ENCODE results near the gene PTPN9.

The PTPN9 gene

GRCh38 chr15:75425966-75426500 lies 153.1 kb downstream of the PTPN9 start:
- no peak for TF ChIP-seq ESRRG (CRISPR knock-in tag; IDR thresholded peaks at IDR 0.05)
- no peak for TF ChIP-seq PPARA (CRISPR knock-in tag; IDR thresholded peaks at IDR 0.05; ENCODE audit: borderline replicate concordance)
- TF ChIP-seq TOX (CRISPR knock-in tag; IDR thresholded peaks at IDR 0.05; ENCODE audit: borderline replicate concordance) = no peak
- TF ChIP-seq, protein P1, sequence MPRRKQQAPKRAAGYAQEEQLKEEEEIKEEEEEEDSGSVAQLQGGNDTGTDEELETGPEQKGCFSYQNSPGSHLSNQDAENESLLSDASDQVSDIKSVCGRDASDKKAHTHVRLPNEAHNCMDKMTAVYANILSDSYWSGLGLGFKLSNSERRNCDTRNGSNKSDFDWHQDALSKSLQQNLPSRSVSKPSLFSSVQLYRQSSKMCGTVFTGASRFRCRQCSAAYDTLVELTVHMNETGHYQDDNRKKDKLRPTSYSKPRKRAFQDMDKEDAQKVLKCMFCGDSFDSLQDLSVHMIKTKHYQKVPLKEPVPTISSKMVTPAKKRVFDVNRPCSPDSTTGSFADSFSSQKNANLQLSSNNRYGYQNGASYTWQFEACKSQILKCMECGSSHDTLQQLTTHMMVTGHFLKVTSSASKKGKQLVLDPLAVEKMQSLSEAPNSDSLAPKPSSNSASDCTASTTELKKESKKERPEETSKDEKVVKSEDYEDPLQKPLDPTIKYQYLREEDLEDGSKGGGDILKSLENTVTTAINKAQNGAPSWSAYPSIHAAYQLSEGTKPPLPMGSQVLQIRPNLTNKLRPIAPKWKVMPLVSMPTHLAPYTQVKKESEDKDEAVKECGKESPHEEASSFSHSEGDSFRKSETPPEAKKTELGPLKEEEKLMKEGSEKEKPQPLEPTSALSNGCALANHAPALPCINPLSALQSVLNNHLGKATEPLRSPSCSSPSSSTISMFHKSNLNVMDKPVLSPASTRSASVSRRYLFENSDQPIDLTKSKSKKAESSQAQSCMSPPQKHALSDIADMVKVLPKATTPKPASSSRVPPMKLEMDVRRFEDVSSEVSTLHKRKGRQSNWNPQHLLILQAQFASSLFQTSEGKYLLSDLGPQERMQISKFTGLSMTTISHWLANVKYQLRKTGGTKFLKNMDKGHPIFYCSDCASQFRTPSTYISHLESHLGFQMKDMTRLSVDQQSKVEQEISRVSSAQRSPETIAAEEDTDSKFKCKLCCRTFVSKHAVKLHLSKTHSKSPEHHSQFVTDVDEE (CRISPR knock-in tag; IDR thresholded peaks at IDR 0.05) = no peak
- no peak for TF ChIP-seq ISL1 (CRISPR knock-in tag; IDR thresholded peaks at IDR 0.05)
- ATAC-seq = no peak

GRCh38 chr15:75422554-75422953 lies 156.6 kb downstream of the PTPN9 start:
- TF ChIP-seq RARB (CRISPR knock-in tag; IDR thresholded peaks at IDR 0.05) = no peak
- no peak for ATAC-seq

DNA sequence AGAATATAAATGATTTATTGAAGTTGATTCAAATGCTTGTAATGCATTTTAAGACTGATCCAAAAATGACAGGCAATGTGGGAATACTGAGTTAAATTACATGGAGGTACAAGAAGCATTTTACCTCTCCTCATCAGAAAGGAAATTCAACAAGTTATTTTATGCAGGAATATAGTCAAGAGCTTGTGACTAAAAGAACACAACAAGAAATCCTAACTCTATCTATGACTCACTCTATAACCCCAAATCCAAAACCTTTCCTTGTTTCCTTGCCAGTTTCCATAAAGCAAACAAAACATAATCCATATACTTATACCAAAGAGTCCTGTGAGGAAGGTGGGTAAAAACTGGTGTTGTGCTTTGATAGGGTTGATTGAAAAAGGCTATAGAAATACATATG lies 158.4 kb downstream of the PTPN9 start:
- no peak for ATAC-seq
- TF ChIP-seq CSRNP3 (CRISPR knock-in tag; IDR thresholded peaks at IDR 0.05) (no peak), ZFP30 (CRISPR knock-in tag; IDR thresholded peaks at IDR 0.05) (no peak), PPARA (CRISPR knock-in tag; IDR thresholded peaks at IDR 0.05; ENCODE audit: borderline replicate concordance) (no peak), TOX (CRISPR knock-in tag; IDR thresholded peaks at IDR 0.05; ENCODE audit: borderline replicate concordance) (no peak), CSDC2 (CRISPR knock-in tag; IDR thresholded peaks at IDR 0.05) (no peak), GLIS3 (CRISPR knock-in tag; IDR thresholded peaks at IDR 0.05) (no peak), SNAI2 (CRISPR knock-in tag; IDR thresholded peaks at IDR 0.05) (no peak), CREB5 (CRISPR knock-in tag; IDR thresholded peaks at IDR 0.05; ENCODE audit: low read depth) (no peak), ISL1 (CRISPR knock-in tag; IDR thresholded peaks at IDR 0.05) (no peak), PATZ1 (CRISPR knock-in tag; IDR thresholded peaks at IDR 0.05; ENCODE audit: borderline replicate concordance) (no peak), ZFP3 (CRISPR knock-in tag; IDR thresholded peaks at IDR 0.05) (no peak), ARNTL (CRISPR knock-in tag; IDR thresholded peaks at IDR 0.05; ENCODE audit: borderline replicate concordance, low read depth) (no peak), BACH2 (CRISPR knock-in tag; IDR thresholded peaks at IDR 0.05; ENCODE audit: borderline replicate concordance) (no peak), ZNF565 (CRISPR knock-in tag; conservative IDR thresholded peaks at IDR 0.05; ENCODE audit: low read depth) (no peak), RARB (CRISPR knock-in tag; IDR thresholded peaks at IDR 0.05) (no peak)
- TF ChIP-seq, protein P1 (CRISPR knock-in tag; IDR thresholded peaks at IDR 0.05) = no peak

- no peak for ATAC-seq
- TF ChIP-seq POU6F1 (CRISPR knock-in tag; IDR thresholded peaks at IDR 0.05; ENCODE audit: borderline replicate concordance, low read depth) (no peak), ISL1 (CRISPR knock-in tag; IDR thresholded peaks at IDR 0.05) (no peak), PPARA (CRISPR knock-in tag; IDR thresholded peaks at IDR 0.05; ENCODE audit: borderline replicate concordance) (no peak), ZNF565 (CRISPR knock-in tag; conservative IDR thresholded peaks at IDR 0.05; ENCODE audit: low read depth) (no peak), SNAI2 (CRISPR knock-in tag; IDR thresholded peaks at IDR 0.05) (no peak), ESRRG (CRISPR knock-in tag; IDR thresholded peaks at IDR 0.05) (no peak), ZFP3 (CRISPR knock-in tag; IDR thresholded peaks at IDR 0.05) (no peak), TCF4 (CRISPR knock-in tag; IDR thresholded peaks at IDR 0.05; ENCODE audit: borderline replicate concordance) (no peak), ZFP30 (CRISPR knock-in tag; IDR thresholded peaks at IDR 0.05) (no peak), ZNF70 (CRISPR knock-in tag; IDR thresholded peaks at IDR 0.05) (no peak)
- TF ChIP-seq, protein P1 (CRISPR knock-in tag; IDR thresholded peaks at IDR 0.05) = no peak
Observed at GRCh38 chr15:75416584-75416983, 162.5 kb downstream of the PTPN9 start.

Measured in SK-N-SH treated with all-trans-retinoic acid at 6 μM for 48 hours (cell line).